Kidney (tissue), 14 donors: ENCODE data around the gene FIBCD1. TPM values are rescaled to one million over a fixed set of nuclear protein-coding genes. Genes with fewer than 3 reads are reported as not detected.

ENCODE experiments used
- DNase-seq, 5 donors: peaks; one replicate each; pipeline ENCODE4 v3.0.0-alpha.2; 2013 to 2020
- FAIRE-seq: peaks from 2 replicates; lab custom pipeline; 2012; peaks lifted over from hg19 to GRCh38; lab: Jason Lieb, UNC
- H3K27ac ChIP-seq, 2 donors: one replicate each; pipeline ENCODE4 v1.7.0; 2013; ENCODE audit warnings: low read depth in 2 of 2, low read length in 2 of 2, inconsistent platforms in 1 of 2
- H3K27me3 ChIP-seq: one replicate; pipeline ENCODE4 v1.7.1; 2013; ENCODE audit warnings: low read length, inconsistent platforms; ENCODE audit not compliant: control insufficient read depth, insufficient read depth
- H3K36me3 ChIP-seq, 3 donors: one replicate each; pipeline versions ENCODE4 v1.7.0 to v1.7.1; 2013; ENCODE audit warnings: low read length in 3 of 3, control low read depth in 1 of 3, inconsistent platforms in 1 of 3; ENCODE audit not compliant: insufficient read depth in 3 of 3, control insufficient read depth in 2 of 3
- H3K4me1 ChIP-seq, 3 donors: one replicate each; pipeline versions ENCODE4 v1.7.0 to v1.7.1; 2013; ENCODE audit warnings: low read length in 3 of 3, inconsistent platforms in 1 of 3, low read depth in 1 of 3; ENCODE audit not compliant: control insufficient read depth in 2 of 3, insufficient read depth in 2 of 3
- H3K4me3 ChIP-seq, 3 donors: one replicate each; pipeline versions ENCODE4 v1.7.0 to v1.8.1; 2013; ENCODE audit warnings: low read length in 3 of 3, control low read depth in 1 of 3, inconsistent platforms in 1 of 3
- H3K9ac ChIP-seq, 3 donors: one replicate each; pipeline versions ENCODE4 v1.7.0 to v1.7.1; 2013; ENCODE audit warnings: low read length in 3 of 3, control low read depth in 1 of 3, inconsistent platforms in 1 of 3
- H3K9me3 ChIP-seq, 3 donors: one replicate each; pipeline versions ENCODE4 v1.7.0 to v1.7.1; 2013; ENCODE audit warnings: low read length in 3 of 3, control low read depth in 1 of 3, inconsistent platforms in 1 of 3; ENCODE audit not compliant: control insufficient read depth in 2 of 3, insufficient read depth in 1 of 3
- intact Hi-C: fragments of 100-400 bp; cut with DNase I; formaldehyde crosslinking; loops from one replicate; pipeline ENCODE4 v1.11.1; 2022
- polyA plus RNA-seq: library from polyadenylated mRNA; stranded (reverse); fragments of 350-450 nt; fragmentation: Illumina TruSeq; extraction: RNeasy Lipid Tissue Mini Kit (QIAGEN cat#74804); gene quantifications from one replicate; pipeline ENCODE4 v1.2.3, GENCODE V29; 2014; ENCODE audit warnings: low read depth, low replicate concordance; ENCODE audit not compliant: insufficient read depth
- total RNA-seq: library from RNA; stranded (reverse); fragmentation: NEBNext Ultra II Directional; extraction: Animal tissue kit (Norgen Biotek cat#: 25700); gene quantifications from one replicate; pipeline ENCODE4 v1.2.1, GENCODE V29; 2021
- TF ChIP-seq, protein P1 (sequence below): IDR thresholded peaks from 3 replicates; pipeline ENCODE4 v1.5.1; 2012; ENCODE audit warnings: mild to moderate bottlenecking, moderate library complexity, borderline replicate concordance; ENCODE audit not compliant: insufficient read depth; ENCODE audit errors: extremely low read depth
- donor health status: control.
- donor health status: control.
- donor health status: control.
- donor health status: control.
- donor health status: control.
- donor health status: DM: yes; HTN: yes; CAD: no.
- donor health status: Normal renal cell carcinoma (clear cell type).

The FIBCD1 gene
- total and polyA plus RNA-seq, 2 donors from 2014 or later: 0.25 TPM; not detected in 1

DNA sequence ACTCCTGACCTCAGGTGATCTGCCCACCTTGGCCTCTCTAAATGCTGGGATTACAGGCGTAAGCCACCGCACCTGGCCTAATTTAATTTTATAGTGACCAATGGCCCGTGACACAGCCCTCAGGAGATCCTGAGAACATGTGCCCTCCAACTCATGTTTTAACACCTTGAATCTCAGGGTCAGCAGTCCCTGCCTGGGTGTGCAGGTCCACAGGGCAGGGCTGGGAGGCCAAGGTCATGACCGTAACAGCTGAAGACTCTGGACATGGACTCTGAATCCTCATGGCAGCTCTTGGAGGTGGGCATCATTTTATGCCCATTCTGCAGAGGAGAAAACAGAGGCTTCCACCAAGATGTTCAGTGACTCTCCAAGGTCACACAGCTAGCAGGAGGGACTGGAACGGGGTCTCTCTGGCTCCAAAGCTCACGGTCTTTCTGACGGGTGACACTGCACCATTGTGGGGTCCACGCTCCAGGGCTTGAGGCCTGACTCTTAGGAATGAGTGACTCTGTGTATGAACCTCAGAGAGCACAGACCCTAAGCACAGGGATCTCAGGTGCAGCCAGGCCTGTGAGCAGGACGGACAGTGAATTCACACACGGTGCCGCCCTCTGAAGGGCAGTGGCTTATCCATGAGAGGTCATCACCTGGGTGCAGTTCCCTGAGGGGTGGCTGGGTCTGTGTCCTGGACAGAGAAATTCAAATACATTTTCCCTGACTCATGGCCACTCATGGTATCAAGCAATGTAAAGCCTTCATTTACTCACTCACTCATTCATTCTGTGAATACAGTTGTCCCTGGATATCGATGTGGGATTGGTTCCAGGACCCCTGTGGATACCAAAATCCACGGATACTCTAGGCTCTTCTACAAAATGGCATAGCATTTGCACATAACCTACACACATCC is 37.1 kb upstream of the FIBCD1 start:
- Histone ChIP-seq H3K36me3 (no peaks in the 10 kb centered on the region), H3K4me1 (no peaks in the 10 kb centered on the region), H3K27ac (no peak overlapping the region), H3K27me3 (no peaks in the 10 kb centered on the region), H3K4me3 (no peak overlapping the region), H3K9me3 (no peaks in the 10 kb centered on the region), H3K9ac (no peak overlapping the region)
- TF ChIP-seq, protein P1, sequence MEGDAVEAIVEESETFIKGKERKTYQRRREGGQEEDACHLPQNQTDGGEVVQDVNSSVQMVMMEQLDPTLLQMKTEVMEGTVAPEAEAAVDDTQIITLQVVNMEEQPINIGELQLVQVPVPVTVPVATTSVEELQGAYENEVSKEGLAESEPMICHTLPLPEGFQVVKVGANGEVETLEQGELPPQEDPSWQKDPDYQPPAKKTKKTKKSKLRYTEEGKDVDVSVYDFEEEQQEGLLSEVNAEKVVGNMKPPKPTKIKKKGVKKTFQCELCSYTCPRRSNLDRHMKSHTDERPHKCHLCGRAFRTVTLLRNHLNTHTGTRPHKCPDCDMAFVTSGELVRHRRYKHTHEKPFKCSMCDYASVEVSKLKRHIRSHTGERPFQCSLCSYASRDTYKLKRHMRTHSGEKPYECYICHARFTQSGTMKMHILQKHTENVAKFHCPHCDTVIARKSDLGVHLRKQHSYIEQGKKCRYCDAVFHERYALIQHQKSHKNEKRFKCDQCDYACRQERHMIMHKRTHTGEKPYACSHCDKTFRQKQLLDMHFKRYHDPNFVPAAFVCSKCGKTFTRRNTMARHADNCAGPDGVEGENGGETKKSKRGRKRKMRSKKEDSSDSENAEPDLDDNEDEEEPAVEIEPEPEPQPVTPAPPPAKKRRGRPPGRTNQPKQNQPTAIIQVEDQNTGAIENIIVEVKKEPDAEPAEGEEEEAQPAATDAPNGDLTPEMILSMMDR: no peak
- intact Hi-C loops: no loop called here
- DNase-seq (no peak), FAIRE-seq (no peak)

DNA sequence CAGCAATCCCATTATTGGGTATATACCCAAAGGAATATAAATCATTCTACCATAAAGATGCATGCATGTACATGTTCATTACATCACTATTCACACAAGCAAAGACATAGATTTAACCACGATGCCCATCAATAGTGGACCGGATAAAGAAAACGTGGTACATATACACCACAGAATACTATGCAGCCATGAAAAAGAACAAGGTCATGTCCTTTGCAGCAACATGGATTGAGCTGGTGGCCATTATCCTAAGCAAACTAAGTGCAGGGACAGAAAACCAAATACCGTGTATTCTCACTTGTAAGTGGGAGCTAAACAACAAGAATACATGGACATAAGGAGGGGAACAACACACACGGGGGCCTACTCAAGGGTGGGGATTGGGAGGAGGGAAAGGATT is 36.1 kb upstream of the FIBCD1 start:
- Histone ChIP-seq H3K4me3 (no peak overlapping the region), H3K4me1 (no peaks in the 10 kb centered on the region), H3K9ac (no peak overlapping the region), H3K27me3 (no peaks in the 10 kb centered on the region), H3K36me3 (no peaks in the 10 kb centered on the region), H3K27ac (no peak overlapping the region), H3K9me3 (no peaks in the 10 kb centered on the region)
- intact Hi-C loops: no loop called here
- TF ChIP-seq, protein P1: no peak
- DNase-seq: no peak
- FAIRE-seq: no peak

DNA sequence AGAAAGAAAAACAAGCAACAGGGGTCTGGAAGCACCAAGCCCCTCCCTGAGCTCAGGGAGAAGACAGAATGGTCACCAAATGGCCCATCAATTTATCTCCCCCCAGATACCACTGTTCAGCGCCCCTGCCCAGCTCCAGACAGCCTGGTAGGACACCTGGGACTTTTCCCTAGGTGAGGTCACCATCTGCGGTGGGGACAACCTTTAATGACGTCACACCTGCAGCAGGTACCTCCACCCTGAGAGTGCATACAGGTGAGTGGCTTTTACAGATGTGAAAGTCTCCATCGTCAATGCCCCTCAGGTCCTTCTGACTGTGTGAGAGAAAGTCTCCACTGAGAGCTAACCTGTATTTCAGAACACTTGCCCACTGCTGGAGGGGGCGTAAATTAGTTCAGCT is 35.6 kb upstream of the FIBCD1 start:
- no peak overlapping the region for H3K4me3 ChIP-seq
- DNase-seq (no peak), FAIRE-seq (no peak)
- H3K27ac ChIP-seq: no peak overlapping the region
- H3K9me3 ChIP-seq: no peaks in the 10 kb centered on the region
- no peaks in the 10 kb centered on the region for H3K27me3 ChIP-seq
- no peaks in the 10 kb centered on the region for H3K4me1 ChIP-seq
- intact Hi-C loops: no loop called here
- TF ChIP-seq, protein P1: no peak
- H3K36me3 ChIP-seq: no peaks in the 10 kb centered on the region
- no peak overlapping the region for H3K9ac ChIP-seq
